Smooth muscle cell (in vitro differentiated cells): ENCODE measurements around the gene GSTP1. TPM values are rescaled to one million over a fixed set of nuclear protein-coding genes. Genes with fewer than 3 reads are reported as not detected.

Experiments used
- DNase-seq: peaks from one replicate; lab custom pipeline; 2025; ENCODE audit not compliant: unreplicated experiment; lab: John Stamatoyannopoulos, UW
- H2AFZ ChIP-seq: fragments of 200-600 bp; sonication (generic); 2 replicates; pipeline ENCODE4 v1.6.0; 2016; ENCODE audit warnings: antibody characterized with exemption, low read depth, mild to moderate bottlenecking
- H3F3A ChIP-seq: fragments of 200-600 bp; sonication (generic); 2 replicates; pipeline ENCODE4 v1.6.0; 2017; ENCODE audit warnings: antibody characterized with exemption, low read depth
- H3K27ac ChIP-seq: fragments of 200-600 bp; sonication (generic); 2 replicates; pipeline ENCODE4 v1.5.1; 2016; ENCODE audit warnings: low read depth, mild to moderate bottlenecking
- H3K27me3 ChIP-seq: fragments of 200-600 bp; sonication (generic); 2 replicates; pipeline ENCODE4 v1.6.1; 2016; ENCODE audit warnings: low read depth, mild to moderate bottlenecking
- H3K36me3 ChIP-seq: fragments of 200-600 bp; sonication (generic); 2 replicates; pipeline ENCODE4 v1.5.1; 2016; ENCODE audit warnings: low read depth
- H3K4me1 ChIP-seq: fragments of 200-600 bp; sonication (generic); 2 replicates; pipeline ENCODE4 v1.5.1; 2016; ENCODE audit warnings: low read depth
- H3K4me2 ChIP-seq: fragments of 200-600 bp; sonication (generic); 2 replicates; pipeline ENCODE4 v1.6.0; 2016; ENCODE audit warnings: mild to moderate bottlenecking
- H3K4me3 ChIP-seq: fragments of 200-600 bp; sonication (generic); 2 replicates; pipeline ENCODE4 v1.5.1; 2016; ENCODE audit warnings: mild to moderate bottlenecking
- H3K79me2 ChIP-seq: fragments of 200-600 bp; sonication (generic); 2 replicates; pipeline ENCODE4 v1.6.0; 2016; ENCODE audit warnings: low read depth, mild to moderate bottlenecking
- H3K9ac ChIP-seq: fragments of 200-600 bp; sonication (generic); 2 replicates; pipeline ENCODE4 v1.6.0; 2016; ENCODE audit warnings: low read depth
- H3K9me3 ChIP-seq: fragments of 200-600 bp; sonication (generic); replicated peaks from 2 replicates; pipeline ENCODE4 v1.5.1; 2016; ENCODE audit warnings: low read depth
- H4K20me1 ChIP-seq: fragments of 200-600 bp; sonication (generic); 2 replicates; pipeline ENCODE4 v1.6.0; 2016; ENCODE audit warnings: low read depth
- WGBS: methylation state at CpG from one replicate; pipeline ENCODE4 v1.1.7; 2016; ENCODE audit warnings: low lambda C conversion rate; 5-methylcytosine and 5-hydroxymethylcytosine counted together
- polyA plus RNA-seq: library from polyadenylated mRNA; unstranded; fragments of >200 nt; fragmentation: Nextera tagmentation; extraction: Ambion mirVana; gene quantifications from 2 replicates; pipeline ENCODE4 v1.2.1, GENCODE V29; 2016
- total RNA-seq: library from RNA; depleted of rRNA; stranded (reverse); fragments of >200 nt; gene quantifications from 2 replicates; pipeline ENCODE4 v1.2.3, GENCODE V29; 2014
- TF ChIP-seq, protein P1 (sequence below): fragments of 200-600 bp; sonication (generic); IDR thresholded peaks from 2 replicates; pipeline ENCODE4 v1.5.1; 2017; ENCODE audit warnings: borderline replicate concordance, mild to moderate bottlenecking, antibody characterized with exemption; ENCODE audit not compliant: insufficient read depth, poor library complexity, severe bottlenecking

GSTP1 gene
- total RNA-seq = 739 and 874 TPM in 2 replicates
- 1,489 and 1,525 TPM in 2 replicates for polyA plus RNA-seq

DNA sequence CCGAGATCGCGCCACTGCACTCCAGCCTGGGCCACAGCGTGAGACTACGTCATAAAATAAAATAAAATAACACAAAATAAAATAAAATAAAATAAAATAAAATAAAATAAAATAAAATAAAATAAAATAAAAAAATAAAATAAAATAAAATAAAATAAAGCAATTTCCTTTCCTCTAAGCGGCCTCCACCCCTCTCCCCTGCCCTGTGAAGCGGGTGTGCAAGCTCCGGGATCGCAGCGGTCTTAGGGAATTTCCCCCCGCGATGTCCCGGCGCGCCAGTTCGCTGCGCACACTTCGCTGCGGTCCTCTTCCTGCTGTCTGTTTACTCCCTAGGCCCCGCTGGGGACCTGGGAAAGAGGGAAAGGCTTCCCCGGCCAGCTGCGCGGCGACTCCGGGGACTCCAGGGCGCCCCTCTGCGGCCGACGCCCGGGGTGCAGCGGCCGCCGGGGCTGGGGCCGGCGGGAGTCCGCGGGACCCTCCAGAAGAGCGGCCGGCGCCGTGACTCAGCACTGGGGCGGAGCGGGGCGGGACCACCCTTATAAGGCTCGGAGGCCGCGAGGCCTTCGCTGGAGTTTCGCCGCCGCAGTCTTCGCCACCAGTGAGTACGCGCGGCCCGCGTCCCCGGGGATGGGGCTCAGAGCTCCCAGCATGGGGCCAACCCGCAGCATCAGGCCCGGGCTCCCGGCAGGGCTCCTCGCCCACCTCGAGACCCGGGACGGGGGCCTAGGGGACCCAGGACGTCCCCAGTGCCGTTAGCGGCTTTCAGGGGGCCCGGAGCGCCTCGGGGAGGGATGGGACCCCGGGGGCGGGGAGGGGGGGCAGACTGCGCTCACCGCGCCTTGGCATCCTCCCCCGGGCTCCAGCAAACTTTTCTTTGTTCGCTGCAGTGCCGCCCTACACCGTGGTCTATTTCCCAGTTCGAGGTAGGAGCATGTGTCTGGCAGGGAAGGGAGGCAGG is at the start of gene GSTP1:
Gene GSTP1 (plus strand): TSS at position 566 of the 958 bp plus-strand sequence. CDS start 32 bp downstream, at position 598.
- Histone ChIP-seq H3K9ac (peak within 1 kb of the TSS; percentile 95), H3K4me3 (peak within 1 kb of the TSS; percentile 89), H3K36me3 (no peaks in the 10 kb centered on the region), H3F3A (peaks cover 17% of the 10 kb centered on the region), H2AFZ (peak within 1 kb of the TSS; percentile 84), H3K9me3 (no peaks in the 10 kb centered on the region), H3K27ac (peak within 1 kb of the TSS; percentile 87), H3K4me1 (peaks cover 17% of the 10 kb centered on the region), H3K79me2 (peaks cover 20% of the 10 kb centered on the region), H3K27me3 (no peaks in the 10 kb centered on the region), H3K4me2 (peak within 1 kb of the TSS; percentile 95), H4K20me1 (peaks cover 29% of the 10 kb centered on the region)
- WGBS = 7% methylated on average over 55 of the region's 81 CpGs
- peak; percentile 78 for DNase-seq
- TF ChIP-seq, protein P1, sequence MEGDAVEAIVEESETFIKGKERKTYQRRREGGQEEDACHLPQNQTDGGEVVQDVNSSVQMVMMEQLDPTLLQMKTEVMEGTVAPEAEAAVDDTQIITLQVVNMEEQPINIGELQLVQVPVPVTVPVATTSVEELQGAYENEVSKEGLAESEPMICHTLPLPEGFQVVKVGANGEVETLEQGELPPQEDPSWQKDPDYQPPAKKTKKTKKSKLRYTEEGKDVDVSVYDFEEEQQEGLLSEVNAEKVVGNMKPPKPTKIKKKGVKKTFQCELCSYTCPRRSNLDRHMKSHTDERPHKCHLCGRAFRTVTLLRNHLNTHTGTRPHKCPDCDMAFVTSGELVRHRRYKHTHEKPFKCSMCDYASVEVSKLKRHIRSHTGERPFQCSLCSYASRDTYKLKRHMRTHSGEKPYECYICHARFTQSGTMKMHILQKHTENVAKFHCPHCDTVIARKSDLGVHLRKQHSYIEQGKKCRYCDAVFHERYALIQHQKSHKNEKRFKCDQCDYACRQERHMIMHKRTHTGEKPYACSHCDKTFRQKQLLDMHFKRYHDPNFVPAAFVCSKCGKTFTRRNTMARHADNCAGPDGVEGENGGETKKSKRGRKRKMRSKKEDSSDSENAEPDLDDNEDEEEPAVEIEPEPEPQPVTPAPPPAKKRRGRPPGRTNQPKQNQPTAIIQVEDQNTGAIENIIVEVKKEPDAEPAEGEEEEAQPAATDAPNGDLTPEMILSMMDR = peak; percentile 77

DNA sequence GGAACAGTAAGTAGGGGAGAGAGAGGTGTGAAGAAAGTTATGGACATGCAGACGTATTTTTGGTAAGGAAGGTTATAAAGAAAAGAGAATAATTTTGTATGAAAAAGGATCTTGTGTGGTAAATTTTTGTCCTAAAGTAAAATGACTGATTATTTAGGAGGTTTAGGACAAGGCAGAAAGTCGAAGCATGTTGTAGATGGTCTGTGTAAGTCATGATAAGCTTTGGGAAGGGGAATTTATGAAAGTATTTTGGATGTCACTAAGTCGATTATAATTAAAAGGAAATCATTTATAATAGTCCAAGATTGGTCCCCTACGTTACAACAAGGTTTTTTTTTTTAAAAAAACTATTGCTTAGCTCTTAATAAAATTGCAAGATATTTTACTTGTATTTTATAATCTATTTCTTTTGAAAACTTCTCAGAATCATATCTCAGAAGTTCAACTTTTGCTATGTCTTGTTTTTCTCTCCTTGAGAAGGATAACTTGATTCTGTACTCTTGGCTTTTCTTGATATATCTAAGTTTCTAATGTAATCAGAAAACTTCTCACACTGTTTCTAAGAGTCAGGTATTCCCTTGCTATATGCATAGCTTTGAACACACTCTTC is 49.4 kb upstream of the GSTP1 start:
- no peak overlapping the region for H3K4me2 ChIP-seq
- no peaks in the 10 kb centered on the region for H3K4me1 ChIP-seq
- H3K79me2 ChIP-seq = no peaks in the 10 kb centered on the region
- H2AFZ ChIP-seq = no peak overlapping the region
- no peaks in the 10 kb centered on the region for H3F3A ChIP-seq
- TF ChIP-seq, protein P1 = no peak
- H3K27ac ChIP-seq = no peak overlapping the region
- H3K9me3 ChIP-seq = peaks cover 4% of the 10 kb centered on the region
- no peaks in the 10 kb centered on the region for H3K36me3 ChIP-seq
- H4K20me1 ChIP-seq = no peaks in the 10 kb centered on the region
- H3K9ac ChIP-seq = no peak overlapping the region
- 37% methylated on average over 4 of the region's 4 CpGs for WGBS
- DNase-seq = no peak
- no peak overlapping the region for H3K4me3 ChIP-seq
- H3K27me3 ChIP-seq = no peaks in the 10 kb centered on the region

DNA sequence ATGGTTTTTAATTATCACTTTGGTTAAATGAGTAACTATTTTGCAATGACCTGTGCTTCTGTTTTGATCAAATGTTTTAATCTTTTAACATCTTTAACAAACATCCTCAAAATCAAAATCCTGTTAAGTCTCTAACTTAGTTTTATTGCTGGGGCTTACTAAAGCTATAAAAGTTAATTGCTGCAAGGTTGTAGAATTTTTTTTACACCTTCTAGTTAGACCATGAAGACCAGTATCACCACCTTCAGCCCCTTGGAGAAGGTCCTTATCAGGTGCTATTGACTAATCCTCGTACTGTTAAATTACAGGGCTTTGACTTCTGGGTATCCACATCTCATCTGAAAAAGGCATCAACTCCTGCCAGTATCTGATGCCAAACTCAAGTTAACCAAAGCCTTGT is 48.1 kb upstream of the GSTP1 start:
- TF ChIP-seq, protein P1 = no peak
- H3K4me1 ChIP-seq = no peaks in the 10 kb centered on the region
- DNase-seq = no peak
- H3F3A ChIP-seq = no peaks in the 10 kb centered on the region
- H3K79me2 ChIP-seq = no peaks in the 10 kb centered on the region
- H3K4me2 ChIP-seq = no peak overlapping the region
- no peaks in the 10 kb centered on the region for H3K36me3 ChIP-seq
- H3K27ac ChIP-seq = no peak overlapping the region
- no peaks in the 10 kb centered on the region for H4K20me1 ChIP-seq
- 92% methylated on average over 1 of the region's 1 CpG for WGBS
- no peak overlapping the region for H3K9ac ChIP-seq
- H3K27me3 ChIP-seq = no peaks in the 10 kb centered on the region
- no peak overlapping the region for H2AFZ ChIP-seq
- H3K4me3 ChIP-seq = no peak overlapping the region
- H3K9me3 ChIP-seq = peaks cover 4% of the 10 kb centered on the region
